ENCODE results near the gene LAYN. TPM values are rescaled to one million over a fixed set of nuclear protein-coding genes. Genes with fewer than 3 reads are reported as not detected.

The LAYN gene
- total RNA-seq, 1 experiment from 2014 or later = 0.79 TPM

DNA sequence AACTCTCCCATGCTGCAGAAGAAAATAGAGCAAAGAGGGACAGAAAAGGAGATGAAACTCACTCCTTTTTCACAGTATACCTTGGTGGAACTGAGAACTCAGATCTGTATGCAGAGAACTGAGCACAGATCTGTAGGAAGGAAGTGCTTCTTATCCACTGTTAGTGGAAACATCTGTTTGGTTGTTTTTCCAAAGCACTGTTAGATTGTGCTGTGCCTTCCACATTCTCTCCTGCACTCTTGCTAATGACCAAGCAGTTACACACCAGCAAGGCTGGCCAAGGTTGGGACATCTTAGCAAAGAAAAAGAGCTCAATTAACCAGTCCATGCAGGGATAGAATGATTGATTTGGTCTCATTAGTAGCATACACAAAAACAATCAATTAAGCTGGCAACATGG, 41.6 kb downstream of the LAYN start:
- no peaks in the 10 kb centered on the region for H3K36me3 Mint-ChIP-seq (ENCODE audit: insufficient read depth, unreplicated experiment)
- ChIA-PET POLR2A (interaction anchor here (0.5 kb wide), 1 partner anchor 55 kb away, joined by 3 read pairs; no protein-coding TSS in a partner anchor), CTCF (no interaction called here)
- H3K27ac Mint-ChIP-seq (ENCODE audit: unreplicated experiment) = no peak overlapping the region
- no peak overlapping the region for H3K4me3 Mint-ChIP-seq (ENCODE audit: unreplicated experiment)
- no peaks in the 10 kb centered on the region for H3K27me3 Mint-ChIP-seq (ENCODE audit: insufficient read depth, unreplicated experiment)
- Histone ChIP-seq H3K27me3 (replicated peaks; ENCODE audit: control insufficient read depth, insufficient read depth, low read length) (no peaks in the 10 kb centered on the region), H3K9me3 (no peaks in the 10 kb centered on the region), H3K36me3 (ENCODE audit: control insufficient read depth, insufficient read depth, low read length) (no peaks in the 10 kb centered on the region), H3K4me1 (no peaks in the 10 kb centered on the region), H3K4me3 (ENCODE audit: low read depth, low read length) (no peak overlapping the region)
- no TSS peak for BruUV-seq (replicated peaks)
- TF ChIP-seq, protein P1, sequence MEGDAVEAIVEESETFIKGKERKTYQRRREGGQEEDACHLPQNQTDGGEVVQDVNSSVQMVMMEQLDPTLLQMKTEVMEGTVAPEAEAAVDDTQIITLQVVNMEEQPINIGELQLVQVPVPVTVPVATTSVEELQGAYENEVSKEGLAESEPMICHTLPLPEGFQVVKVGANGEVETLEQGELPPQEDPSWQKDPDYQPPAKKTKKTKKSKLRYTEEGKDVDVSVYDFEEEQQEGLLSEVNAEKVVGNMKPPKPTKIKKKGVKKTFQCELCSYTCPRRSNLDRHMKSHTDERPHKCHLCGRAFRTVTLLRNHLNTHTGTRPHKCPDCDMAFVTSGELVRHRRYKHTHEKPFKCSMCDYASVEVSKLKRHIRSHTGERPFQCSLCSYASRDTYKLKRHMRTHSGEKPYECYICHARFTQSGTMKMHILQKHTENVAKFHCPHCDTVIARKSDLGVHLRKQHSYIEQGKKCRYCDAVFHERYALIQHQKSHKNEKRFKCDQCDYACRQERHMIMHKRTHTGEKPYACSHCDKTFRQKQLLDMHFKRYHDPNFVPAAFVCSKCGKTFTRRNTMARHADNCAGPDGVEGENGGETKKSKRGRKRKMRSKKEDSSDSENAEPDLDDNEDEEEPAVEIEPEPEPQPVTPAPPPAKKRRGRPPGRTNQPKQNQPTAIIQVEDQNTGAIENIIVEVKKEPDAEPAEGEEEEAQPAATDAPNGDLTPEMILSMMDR (IDR thresholded peaks at IDR 0.05; ENCODE audit: insufficient read depth in 1 of 2, low read depth in 1 of 2, low read length in 1 of 2, severe bottlenecking in 1 of 2, unreplicated experiment in 1 of 2) = no peak
- no peak for DNase-seq
- H3K4me1 Mint-ChIP-seq (ENCODE audit: low read depth, unreplicated experiment) = no peaks in the 10 kb centered on the region
- H3K9me3 Mint-ChIP-seq (ENCODE audit: unreplicated experiment) = no peaks in the 10 kb centered on the region
- intact Hi-C loops (cut with micrococcal nuclease; ENCODE audit: unreplicated experiment) = no loop called here

DNA sequence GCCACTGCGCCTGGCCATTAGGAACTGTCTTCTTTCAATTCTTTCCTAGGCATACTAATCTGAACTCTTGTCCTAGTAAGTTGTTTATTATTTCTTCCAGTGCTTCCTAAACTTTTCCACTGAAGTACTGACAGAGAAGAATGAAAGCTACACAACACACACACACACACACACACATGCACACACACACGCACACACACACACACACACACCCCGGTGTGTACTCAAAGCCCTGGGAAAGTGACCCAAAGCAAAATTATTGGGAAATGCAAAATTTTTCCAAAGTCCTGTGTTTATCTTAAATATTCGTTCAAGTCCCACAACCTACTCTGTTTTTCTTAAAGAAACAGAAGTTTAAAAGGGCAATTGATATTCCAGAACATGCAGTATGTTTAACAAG, 42.4 kb downstream of the LAYN start:
- Mint-ChIP-seq H3K9me3 (ENCODE audit: unreplicated experiment) (no peaks in the 10 kb centered on the region), H3K4me1 (ENCODE audit: low read depth, unreplicated experiment) (no peaks in the 10 kb centered on the region), H3K27me3 (ENCODE audit: insufficient read depth, unreplicated experiment) (no peaks in the 10 kb centered on the region), H3K36me3 (ENCODE audit: insufficient read depth, unreplicated experiment) (no peaks in the 10 kb centered on the region), H3K27ac (ENCODE audit: unreplicated experiment) (no peak overlapping the region), H3K4me3 (ENCODE audit: unreplicated experiment) (no peak overlapping the region)
- intact Hi-C loops (cut with micrococcal nuclease; ENCODE audit: unreplicated experiment) = no loop called here
- no TSS peak for BruUV-seq (replicated peaks)
- no peaks in the 10 kb centered on the region for H3K36me3 ChIP-seq (ENCODE audit: control insufficient read depth, insufficient read depth, low read length)
- DNase-seq = no peak
- no peaks in the 10 kb centered on the region for H3K9me3 ChIP-seq
- ChIA-PET POLR2A (no interaction called here), CTCF (no interaction called here)
- H3K4me3 ChIP-seq (ENCODE audit: low read depth, low read length) = no peak overlapping the region
- TF ChIP-seq, protein P1 (IDR thresholded peaks at IDR 0.05; ENCODE audit: insufficient read depth in 1 of 2, low read depth in 1 of 2, low read length in 1 of 2, severe bottlenecking in 1 of 2, unreplicated experiment in 1 of 2) = no peak
- no peaks in the 10 kb centered on the region for H3K27me3 ChIP-seq (replicated peaks; ENCODE audit: control insufficient read depth, insufficient read depth, low read length)
- H3K4me1 ChIP-seq = no peaks in the 10 kb centered on the region

DNA sequence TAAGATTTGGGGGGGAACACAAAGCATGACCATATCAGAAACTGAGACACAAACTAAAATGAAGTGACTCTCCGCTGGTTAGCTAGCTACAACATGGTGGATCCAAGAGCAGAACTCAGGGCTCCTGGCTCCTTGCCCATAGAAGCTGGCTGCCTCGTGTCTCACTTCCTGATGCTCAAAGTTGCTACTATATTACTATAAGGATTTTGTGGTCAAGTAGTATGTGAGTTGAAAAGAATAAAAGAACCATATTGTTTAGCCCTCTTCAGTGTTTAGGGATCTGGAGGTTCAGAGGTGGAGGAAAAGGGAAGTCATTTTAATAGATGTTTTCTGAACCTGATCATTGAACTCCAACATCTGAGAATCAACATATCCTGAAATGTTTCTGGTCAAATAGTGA, 44.9 kb downstream of the LAYN start:
- no peak overlapping the region for H3K4me3 ChIP-seq (ENCODE audit: low read depth, low read length)
- H3K36me3 Mint-ChIP-seq (ENCODE audit: insufficient read depth, unreplicated experiment) = no peaks in the 10 kb centered on the region
- intact Hi-C loops (cut with micrococcal nuclease; ENCODE audit: unreplicated experiment) = loop anchor here (5.0 kb wide), 1 partner anchor 133 kb away; no protein-coding TSS in a partner anchor
- H3K27me3 Mint-ChIP-seq (ENCODE audit: insufficient read depth, unreplicated experiment) = no peaks in the 10 kb centered on the region
- no peak overlapping the region for H3K4me3 Mint-ChIP-seq (ENCODE audit: unreplicated experiment)
- no TSS peak for BruUV-seq (replicated peaks)
- no peaks in the 10 kb centered on the region for H3K9me3 Mint-ChIP-seq (ENCODE audit: unreplicated experiment)
- TF ChIP-seq, protein P1 (IDR thresholded peaks at IDR 0.05; ENCODE audit: insufficient read depth in 1 of 2, low read depth in 1 of 2, low read length in 1 of 2, severe bottlenecking in 1 of 2, unreplicated experiment in 1 of 2) = no peak
- no peak for DNase-seq
- H3K4me1 Mint-ChIP-seq (ENCODE audit: low read depth, unreplicated experiment) = no peaks in the 10 kb centered on the region
- no peaks in the 10 kb centered on the region for H3K36me3 ChIP-seq (ENCODE audit: control insufficient read depth, insufficient read depth, low read length)
- H3K9me3 ChIP-seq = no peaks in the 10 kb centered on the region
- ChIA-PET POLR2A (no interaction called here), CTCF (no interaction called here)
- no peaks in the 10 kb centered on the region for H3K4me1 ChIP-seq
- no peak overlapping the region for H3K27ac Mint-ChIP-seq (ENCODE audit: unreplicated experiment)
- H3K27me3 ChIP-seq (replicated peaks; ENCODE audit: control insufficient read depth, insufficient read depth, low read length) = no peaks in the 10 kb centered on the region

All from Caco-2 (cell line).